ENCODE measurements around the gene KRTCAP2.
A peak's percentile ranks its signal among the peaks of the same experiment; 100 is the strongest.

- TF ChIP-seq CTCF (IDR thresholded peaks at IDR 0.05), result peak in 1 of 2 donors; percentile 52
- peak in 1 of 3 donors; percentile 42 for TF ChIP-seq POLR2AphosphoS5 (IDR thresholded peaks at IDR 0.05)
Measured at GRCh38 chr1:155135415-155136028, 37.6 kb downstream of the KRTCAP2 start, which contains the start of gene SLC50A1.
